CD14-positive monocyte (primary cell): Measurements from ENCODE around the gene PIH1D1. TPM values are rescaled to one million over a fixed set of nuclear protein-coding genes. Genes with fewer than 3 reads are reported as not detected.

ENCODE experiments used
- DNase-seq, 3 donors: peaks; one replicate each; pipeline ENCODE4 v3.0.0-alpha.2; 2011 to 2022
- H2AFZ ChIP-seq: 2 replicates; pipeline ENCODE4 v1.6.0; 2012; ENCODE audit warnings: mild to moderate bottlenecking, low read depth, low read length, inconsistent platforms; ENCODE audit not compliant: insufficient read depth, poor library complexity, severe bottlenecking
- H3K27ac ChIP-seq, 2 donors: 1 replicate in 1 of 2; 2 replicates in 1 of 2; pipeline ENCODE4 v1.5.1; 2012 to 2013; ENCODE audit warnings: low read length in 2 of 2, control low read depth in 1 of 2, inconsistent platforms in 1 of 2, low read depth in 1 of 2, mild to moderate bottlenecking in 1 of 2
- H3K27me3 ChIP-seq, 2 donors: one replicate each; pipeline versions ENCODE4 v1.6.0 to v1.6.1; 2011 to 2013; ENCODE audit warnings: low read length in 2 of 2; ENCODE audit not compliant: control insufficient read depth in 2 of 2, insufficient read depth in 2 of 2
- H3K36me3 ChIP-seq, 2 donors: replicated peaks in 1 of 2; 1 replicate in 1 of 2; 2 replicates in 1 of 2; pipeline versions ENCODE4 v1.5.1 to v1.6.1; 2012 to 2013; ENCODE audit warnings: low read length in 2 of 2, control low read depth in 1 of 2, inconsistent platforms in 1 of 2, mild to moderate bottlenecking in 1 of 2; ENCODE audit not compliant: insufficient read depth in 2 of 2, control insufficient read depth in 1 of 2
- H3K4me1 ChIP-seq, 2 donors: 1 replicate in 1 of 2; 2 replicates in 1 of 2; pipeline versions ENCODE4 v1.5.1 to v1.6.1; 2012 to 2013; ENCODE audit warnings: low read length in 2 of 2, control low read depth in 1 of 2, inconsistent platforms in 1 of 2, mild to moderate bottlenecking in 1 of 2, moderate library complexity in 1 of 2; ENCODE audit not compliant: insufficient read depth in 2 of 2, control insufficient read depth in 1 of 2
- H3K4me2 ChIP-seq: replicated peaks from 2 replicates; pipeline ENCODE3; 2012; ENCODE audit warnings: low read length, moderate library complexity, mild to moderate bottlenecking; ENCODE audit not compliant: poor library complexity, severe bottlenecking; ENCODE audit errors: extremely low read depth
- H3K4me3 ChIP-seq, 3 experiments: fragments of 200-600 bp in 1 of 3; sonication (generic) in 1 of 3; replicated peaks in 1 of 3; 1 replicate in 2 of 3; 2 replicates in 1 of 3; pipeline ENCODE4 v1.5.1; 2011 to 2013; ENCODE audit warnings: low read length in 3 of 3, mild to moderate bottlenecking in 3 of 3, control low read depth in 2 of 3, low read depth in 2 of 3, inconsistent platforms in 1 of 3, moderate library complexity in 1 of 3
- H3K79me2 ChIP-seq: 2 replicates; pipeline ENCODE4 v1.6.0; 2012; ENCODE audit warnings: mild to moderate bottlenecking, control low read depth, inconsistent platforms, low read length, moderate library complexity; ENCODE audit not compliant: insufficient read depth
- H3K9ac ChIP-seq: 2 replicates; pipeline ENCODE4 v1.6.0; 2017; ENCODE audit warnings: low read length, mild to moderate bottlenecking; ENCODE audit not compliant: insufficient read depth, poor library complexity, severe bottlenecking
- H3K9me3 ChIP-seq, 2 donors: replicated peaks in 1 of 2; 1 replicate in 1 of 2; 2 replicates in 1 of 2; pipeline versions ENCODE4 v1.5.1 to v1.6.1; 2012 to 2013; ENCODE audit warnings: low read length in 2 of 2, control low read depth in 1 of 2; ENCODE audit not compliant: control insufficient read depth in 1 of 2, insufficient read depth in 1 of 2
- H4K20me1 ChIP-seq: 2 replicates; pipeline ENCODE4 v1.6.0; 2012; ENCODE audit warnings: mild to moderate bottlenecking, low read length, control low read depth, moderate library complexity; ENCODE audit not compliant: insufficient read depth
- H3K27ac Mint-ChIP-seq, 7 donors: one replicate each; pipeline ENCODE4 v1.8.0; 2020; ENCODE audit warnings: mild to moderate bottlenecking in 7 of 7, mixed read lengths in 7 of 7, moderate library complexity in 6 of 7, inconsistent platforms in 2 of 7
- H3K27me3 Mint-ChIP-seq, 3 donors: one replicate each; pipeline ENCODE4 v1.8.0; 2021 to 2022; ENCODE audit warnings: low read depth in 3 of 3, mild to moderate bottlenecking in 3 of 3, mixed read lengths in 3 of 3, moderate library complexity in 3 of 3, inconsistent platforms in 1 of 3
- H3K36me3 Mint-ChIP-seq, 2 donors: one replicate each; pipeline ENCODE4 v1.8.0; 2020; ENCODE audit warnings: mixed read lengths in 2 of 2, inconsistent platforms in 1 of 2, mild to moderate bottlenecking in 1 of 2
- H3K4me1 Mint-ChIP-seq: one replicate; pipeline ENCODE4 v1.8.0; 2020; ENCODE audit warnings: mild to moderate bottlenecking, mixed read lengths
- H3K4me3 Mint-ChIP-seq, 2 donors: one replicate each; pipeline ENCODE4 v1.8.0; 2020; ENCODE audit warnings: mild to moderate bottlenecking in 2 of 2, mixed read lengths in 2 of 2, moderate library complexity in 1 of 2
- H3K9me3 Mint-ChIP-seq, 7 donors: one replicate each; pipeline ENCODE4 v1.8.0; 2020 to 2022; ENCODE audit warnings: mixed read lengths in 7 of 7, mild to moderate bottlenecking in 6 of 7, moderate library complexity in 6 of 7, inconsistent platforms in 2 of 7
- WGBS: methylation state at CpG from one replicate; pipeline ENCODE4 v1.1.5; 2013; ENCODE audit warnings: missing lambda C conversion rate; ENCODE audit not compliant: insufficient coverage; 5-methylcytosine and 5-hydroxymethylcytosine counted together
- intact Hi-C, 2 donors: fragments of 100-400 bp; cut with micrococcal nuclease; formaldehyde crosslinking; loops; one replicate each; pipeline versions ENCODE4 v1.15.0 to v1.15.1; 2023
- polyA plus RNA-seq, 3 donors: library from polyadenylated mRNA; depleted of rRNA in 1 of 3; unstranded in 2 of 3; stranded (reverse) in 1 of 3; fragments of 300-500 nt in 2 of 3; fragments of >200 nt in 1 of 3; fragmentation: Illumina TruSeq in 2 of 3; gene quantifications; 1 replicate in 2 of 3; 2 replicates in 1 of 3; pipeline ENCODE4 v1.2.3, GENCODE V29; 2012 to 2021
- TF ChIP-seq, protein P1 (sequence below): fragments of 200-600 bp; IDR thresholded peaks from one replicate; pipeline ENCODE4 v1.8.0; 2022; ENCODE audit warnings: antibody characterized with exemption, mild to moderate bottlenecking

PIH1D1 gene
- polyA plus RNA-seq, 3 donors = 62.3 to 102 (median 83.9) TPM

DNA sequence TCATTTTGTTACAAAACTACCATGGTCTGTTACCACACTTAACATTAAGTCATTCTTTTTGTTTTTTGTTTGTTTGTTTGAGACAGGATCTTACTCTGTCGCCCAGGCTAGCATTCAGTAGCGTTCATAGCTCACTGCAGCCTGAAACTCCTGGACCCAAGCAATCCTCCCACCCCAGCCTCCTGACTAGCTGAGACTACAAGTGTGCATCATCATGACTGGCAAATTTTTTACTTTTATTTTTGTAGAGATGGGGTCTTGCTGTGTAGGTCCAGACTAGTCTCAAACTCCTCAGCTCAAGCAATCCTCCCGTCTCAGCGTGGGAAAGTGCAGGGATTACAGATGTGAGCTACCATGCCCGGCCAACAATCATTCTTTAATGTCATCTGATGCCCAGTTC, 4.7 kb upstream of the PIH1D1 start:
- no peaks in the 10 kb centered on the region for H3K27me3 ChIP-seq
- intact Hi-C loops = loop anchor here in 1 of 2 donors (10.0 kb wide), 1 partner anchor 372 kb away; the partner anchor contains the start of gene SNRNP70
- H3K79me2 ChIP-seq = peaks cover 32% of the 10 kb centered on the region
- Mint-ChIP-seq H3K27ac (peak overlapping the region in 1 of 7 donors; percentile 34), H3K36me3 (peaks cover 31 to 47% of the 10 kb centered on the region in 2 donors), H3K27me3 (peaks cover 0 to 5% (median 0%) of the 10 kb centered on the region in 3 donors), H3K9me3 (peaks cover 0 to 2% (median 0%) of the 10 kb centered on the region in 7 donors), H3K4me3 (no peak overlapping the region), H3K4me1 (peaks cover 16% of the 10 kb centered on the region)
- TF ChIP-seq, protein P1, sequence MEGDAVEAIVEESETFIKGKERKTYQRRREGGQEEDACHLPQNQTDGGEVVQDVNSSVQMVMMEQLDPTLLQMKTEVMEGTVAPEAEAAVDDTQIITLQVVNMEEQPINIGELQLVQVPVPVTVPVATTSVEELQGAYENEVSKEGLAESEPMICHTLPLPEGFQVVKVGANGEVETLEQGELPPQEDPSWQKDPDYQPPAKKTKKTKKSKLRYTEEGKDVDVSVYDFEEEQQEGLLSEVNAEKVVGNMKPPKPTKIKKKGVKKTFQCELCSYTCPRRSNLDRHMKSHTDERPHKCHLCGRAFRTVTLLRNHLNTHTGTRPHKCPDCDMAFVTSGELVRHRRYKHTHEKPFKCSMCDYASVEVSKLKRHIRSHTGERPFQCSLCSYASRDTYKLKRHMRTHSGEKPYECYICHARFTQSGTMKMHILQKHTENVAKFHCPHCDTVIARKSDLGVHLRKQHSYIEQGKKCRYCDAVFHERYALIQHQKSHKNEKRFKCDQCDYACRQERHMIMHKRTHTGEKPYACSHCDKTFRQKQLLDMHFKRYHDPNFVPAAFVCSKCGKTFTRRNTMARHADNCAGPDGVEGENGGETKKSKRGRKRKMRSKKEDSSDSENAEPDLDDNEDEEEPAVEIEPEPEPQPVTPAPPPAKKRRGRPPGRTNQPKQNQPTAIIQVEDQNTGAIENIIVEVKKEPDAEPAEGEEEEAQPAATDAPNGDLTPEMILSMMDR = no peak
- H3K9ac ChIP-seq = no peak overlapping the region
- no peak for DNase-seq
- H2AFZ ChIP-seq = no peak overlapping the region
- no peaks in the 10 kb centered on the region for H3K9me3 ChIP-seq
- no peak overlapping the region for H3K4me3 ChIP-seq
- H3K4me1 ChIP-seq = peaks cover 19 to 27% of the 10 kb centered on the region in 2 donors
- no peak overlapping the region for H3K27ac ChIP-seq
- H4K20me1 ChIP-seq = peaks cover 4% of the 10 kb centered on the region
- H3K4me2 ChIP-seq = no peak overlapping the region
- peaks cover 23 to 33% of the 10 kb centered on the region in 2 donors for H3K36me3 ChIP-seq
- WGBS = 100% methylated on average over 1 of the region's 5 CpGs

GRCh38 chr19:49455773-49456172, 4.2 kb upstream of the PIH1D1 start:
- WGBS = 91% methylated on average over 1 of the region's 5 CpGs
- Mint-ChIP-seq H3K36me3 (peaks cover 30 to 44% of the 10 kb centered on the region in 2 donors), H3K4me3 (no peak overlapping the region), H3K27me3 (peaks cover 0 to 5% (median 0%) of the 10 kb centered on the region in 3 donors), H3K9me3 (peaks cover 0 to 2% (median 0%) of the 10 kb centered on the region in 7 donors), H3K27ac (no peak overlapping the region), H3K4me1 (peaks cover 20% of the 10 kb centered on the region)
- Histone ChIP-seq H3K27me3 (no peaks in the 10 kb centered on the region), H3K9ac (no peak overlapping the region), H3K4me2 (no peak overlapping the region), H3K36me3 (peaks cover 22 to 32% of the 10 kb centered on the region in 2 donors), H3K79me2 (peaks cover 37% of the 10 kb centered on the region), H4K20me1 (peaks cover 4% of the 10 kb centered on the region), H3K9me3 (no peaks in the 10 kb centered on the region), H3K27ac (no peak overlapping the region), H2AFZ (no peak overlapping the region), H3K4me1 (peaks cover 25 to 32% of the 10 kb centered on the region in 2 donors), H3K4me3 (no peak overlapping the region)
- no peak for DNase-seq
- intact Hi-C loops = loop anchor here in 1 of 2 donors (10.0 kb wide), 1 partner anchor 371 kb away; the partner anchor contains the start of gene SNRNP70
- TF ChIP-seq, protein P1 = no peak
